C1 segment of cervical spinal cord (tissue), 14 donors: Measurements from ENCODE around the gene SLC32A1.
A peak's percentile ranks its signal among the peaks of the same experiment; 100 is the strongest.

Experiments used
- DNase-seq, 14 donors: peaks; one replicate each; lab custom pipeline; 2025; lab: John Stamatoyannopoulos, UW

SLC32A1 gene

DNA sequence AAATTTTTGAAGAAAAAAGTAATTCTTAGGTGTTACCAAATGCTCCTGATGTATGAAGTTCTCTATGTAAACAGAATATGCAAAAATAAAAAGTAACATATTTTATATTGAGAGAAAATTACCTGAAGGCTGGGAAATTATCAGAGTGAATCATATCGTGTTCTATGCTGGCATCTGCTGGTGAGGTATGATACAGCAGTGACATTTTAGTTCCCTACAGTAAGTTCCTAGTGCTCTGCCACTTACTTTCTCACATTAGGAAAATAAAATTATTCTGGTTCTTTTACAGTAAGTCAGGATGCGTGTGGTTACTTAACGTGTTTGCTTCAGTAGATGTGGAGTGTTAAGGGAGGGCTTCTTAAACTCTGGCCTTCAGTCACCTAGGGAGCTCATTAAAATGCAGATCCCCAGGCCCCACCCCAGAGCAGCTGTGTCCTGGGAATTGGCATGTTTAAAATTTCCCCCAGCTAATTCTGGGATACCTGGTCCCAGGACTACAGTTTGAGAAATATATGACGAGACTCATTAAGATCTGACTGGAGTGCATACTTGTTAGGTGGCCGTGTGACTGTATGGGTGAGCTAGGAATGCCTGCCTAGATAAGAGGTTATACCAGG, 27.2 kb downstream of the SLC32A1 start:
- no peak for DNase-seq

DNA sequence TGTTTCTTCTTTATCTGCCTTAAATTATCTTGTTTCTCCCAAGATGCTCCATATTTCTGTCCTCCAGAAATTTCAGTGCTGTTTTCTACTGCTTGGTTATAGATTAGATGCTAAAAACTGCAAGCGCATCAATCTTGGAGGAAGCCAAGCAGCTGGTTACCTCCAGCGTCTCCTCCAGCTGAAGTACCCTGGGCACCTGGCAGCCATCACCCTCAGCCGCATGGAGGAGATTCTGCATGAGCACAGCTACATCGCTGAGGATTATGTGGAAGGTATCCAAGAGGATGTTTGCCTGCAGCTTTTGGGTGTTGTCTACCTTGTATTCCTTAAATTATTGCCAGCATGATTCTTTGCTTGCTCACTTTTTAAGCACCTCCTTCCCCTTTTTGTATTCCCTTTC, 27.7 kb downstream of the SLC32A1 start:
- DNase-seq = no peak

DNA sequence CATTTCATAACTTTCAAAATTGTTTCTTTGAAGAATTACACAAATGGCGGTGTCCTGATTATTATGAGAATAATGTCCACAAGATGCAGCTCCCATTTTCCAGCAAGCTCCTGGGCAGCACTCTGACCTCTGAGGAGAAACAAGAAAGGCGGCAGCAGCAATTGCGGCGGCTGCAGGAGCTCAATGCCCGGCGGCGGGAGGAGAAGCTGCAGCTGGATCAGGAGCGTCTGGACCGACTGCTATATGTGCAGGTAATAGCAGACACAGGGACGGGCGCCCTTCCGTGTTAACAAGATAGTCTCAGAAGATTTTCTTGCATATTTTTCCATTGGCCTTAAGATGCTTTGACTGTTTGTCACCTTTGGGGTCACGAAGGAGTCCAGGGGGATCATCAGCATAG, 30.6 kb downstream of the SLC32A1 start:
- DNase-seq = no peak

DNA sequence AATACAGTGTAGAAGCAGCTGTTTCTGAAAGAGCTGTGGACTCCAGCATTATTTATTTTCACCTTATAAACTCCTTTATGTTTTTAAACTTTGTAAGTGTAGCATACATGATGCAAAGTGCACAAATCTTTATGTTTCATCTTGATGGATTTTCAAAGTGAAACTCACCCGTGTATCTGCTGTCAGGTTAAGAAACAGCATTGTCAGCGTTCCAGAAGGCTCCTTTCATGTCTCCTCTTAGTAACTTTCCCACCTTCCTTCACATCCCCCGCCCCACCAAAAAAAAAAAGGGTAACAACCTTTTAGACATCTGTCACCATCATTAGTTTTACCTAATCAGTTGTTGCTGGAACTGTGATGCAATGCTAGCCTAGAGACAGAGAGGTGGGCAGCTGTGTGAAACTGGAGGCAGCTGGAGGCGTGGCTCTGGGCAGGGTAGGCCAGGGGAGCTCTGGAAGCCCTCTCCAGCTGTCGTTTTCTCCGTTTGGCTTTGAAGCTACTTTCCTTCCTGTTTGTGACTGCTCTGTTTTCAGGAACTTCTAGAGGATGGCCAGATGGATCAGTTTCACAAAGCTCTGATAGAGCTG, 31.1 kb downstream of the SLC32A1 start:
- no peak for DNase-seq

DNA sequence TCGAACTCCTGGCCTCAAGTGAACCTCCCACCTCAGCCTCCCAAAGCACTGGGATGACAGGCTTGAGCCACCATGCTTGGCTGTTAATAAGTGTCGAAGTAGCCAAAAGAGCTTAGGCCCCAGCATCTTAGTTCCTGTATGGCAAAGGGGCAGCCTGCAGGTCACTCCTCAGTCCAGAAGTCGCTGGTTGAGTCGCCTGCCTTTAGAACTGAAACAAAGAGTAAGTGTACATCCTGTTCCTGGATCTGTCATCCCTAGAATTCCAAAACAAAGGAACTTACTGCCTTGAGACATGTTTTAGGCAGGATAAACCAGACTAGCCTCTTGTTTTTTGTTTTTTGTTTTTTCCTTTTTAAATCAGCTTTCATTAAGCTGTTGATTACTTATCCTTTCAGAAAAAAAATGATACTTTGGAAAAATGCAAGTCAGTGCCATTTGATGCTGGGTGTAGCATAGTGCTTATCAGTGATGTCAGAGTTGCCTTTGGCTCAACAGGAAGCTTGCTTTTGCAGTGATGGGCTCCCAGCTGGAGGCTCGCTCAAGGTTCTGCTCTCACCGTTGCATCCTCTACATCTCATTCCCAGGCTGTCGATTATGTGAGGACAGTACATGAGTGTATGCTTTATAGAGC, 33.0 kb downstream of the SLC32A1 start:
- DNase-seq = no peak

DNA sequence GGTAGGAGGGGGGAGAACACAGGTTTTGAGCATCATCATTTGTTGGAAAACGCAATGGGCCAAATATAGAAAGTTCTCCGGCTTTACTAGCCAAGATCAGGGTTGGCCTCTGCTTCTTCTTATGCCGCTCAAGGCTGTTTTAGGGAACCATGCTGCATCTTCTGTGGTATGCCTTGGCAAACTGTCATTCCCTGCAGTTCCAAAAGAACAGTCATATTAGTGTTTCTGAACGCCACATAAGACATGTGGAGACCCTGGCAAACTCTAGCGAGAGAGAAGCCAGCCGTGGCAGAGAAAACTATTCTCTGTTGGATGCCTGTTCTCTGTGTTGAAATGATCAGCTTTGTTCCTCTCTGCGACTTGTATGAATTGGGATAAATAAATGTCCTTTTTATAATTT, 34.8 kb downstream of the SLC32A1 start:
- peak in 1 of 14 donors; percentile 14 for DNase-seq

DNA sequence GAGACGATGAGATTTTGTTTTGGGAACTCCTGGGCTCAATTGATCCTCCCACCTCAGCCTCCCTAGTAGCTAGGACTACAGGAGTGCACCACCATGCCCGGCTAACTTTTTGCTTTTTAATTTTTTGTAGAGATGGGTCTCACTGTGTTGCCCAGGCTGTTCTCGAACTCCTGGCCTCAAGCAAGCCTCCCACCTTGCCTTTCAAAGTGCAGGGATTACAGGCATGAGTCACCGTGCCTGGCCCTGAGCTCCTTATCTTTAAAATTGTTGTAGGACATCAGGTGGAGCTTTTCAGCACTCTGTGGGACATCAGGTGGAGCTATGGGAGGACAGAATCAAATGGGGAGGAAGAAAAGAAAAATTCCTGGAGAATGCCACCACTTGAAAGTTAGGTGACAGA, 36.7 kb downstream of the SLC32A1 start:
- no peak for DNase-seq

DNA sequence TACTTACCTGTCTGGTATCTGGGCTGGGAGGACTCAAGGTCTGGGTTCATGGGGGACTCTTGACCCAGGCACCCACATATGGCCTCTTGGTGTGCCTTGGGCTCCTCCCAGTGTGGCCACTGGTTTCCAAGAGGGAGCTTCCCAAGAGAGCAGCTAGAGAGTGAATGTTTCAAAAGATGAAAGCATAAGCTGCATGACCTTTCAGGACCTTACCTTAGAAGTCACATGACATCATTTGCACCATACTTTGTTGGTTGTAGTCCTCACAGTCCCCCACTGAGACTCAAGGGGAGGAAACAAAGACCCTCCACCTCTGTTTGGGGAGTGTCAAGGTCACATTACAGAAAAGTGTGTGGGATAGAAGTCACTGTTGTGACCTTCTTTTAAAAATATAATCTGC, 37.9 kb downstream of the SLC32A1 start:
- no peak for DNase-seq

DNA sequence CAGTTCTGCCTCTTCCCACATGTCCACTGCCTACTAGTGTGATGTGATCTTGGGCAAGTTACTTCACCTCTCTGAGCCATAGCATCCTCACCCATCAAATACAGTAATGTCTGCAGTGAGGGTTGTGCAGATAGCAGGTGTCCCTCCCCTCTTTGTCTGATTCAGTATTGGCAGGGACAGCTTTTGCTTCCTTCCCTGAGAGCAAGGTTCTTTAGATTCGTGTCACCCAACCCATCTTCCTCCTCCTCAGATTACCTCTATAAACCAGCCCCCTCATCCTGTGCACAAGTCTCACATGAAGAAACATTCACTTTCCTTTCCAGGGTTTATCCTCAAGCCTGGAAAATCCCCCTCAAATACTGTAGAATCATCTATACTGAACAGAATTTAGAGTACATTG, 39.3 kb downstream of the SLC32A1 start:
- DNase-seq = no peak

DNA sequence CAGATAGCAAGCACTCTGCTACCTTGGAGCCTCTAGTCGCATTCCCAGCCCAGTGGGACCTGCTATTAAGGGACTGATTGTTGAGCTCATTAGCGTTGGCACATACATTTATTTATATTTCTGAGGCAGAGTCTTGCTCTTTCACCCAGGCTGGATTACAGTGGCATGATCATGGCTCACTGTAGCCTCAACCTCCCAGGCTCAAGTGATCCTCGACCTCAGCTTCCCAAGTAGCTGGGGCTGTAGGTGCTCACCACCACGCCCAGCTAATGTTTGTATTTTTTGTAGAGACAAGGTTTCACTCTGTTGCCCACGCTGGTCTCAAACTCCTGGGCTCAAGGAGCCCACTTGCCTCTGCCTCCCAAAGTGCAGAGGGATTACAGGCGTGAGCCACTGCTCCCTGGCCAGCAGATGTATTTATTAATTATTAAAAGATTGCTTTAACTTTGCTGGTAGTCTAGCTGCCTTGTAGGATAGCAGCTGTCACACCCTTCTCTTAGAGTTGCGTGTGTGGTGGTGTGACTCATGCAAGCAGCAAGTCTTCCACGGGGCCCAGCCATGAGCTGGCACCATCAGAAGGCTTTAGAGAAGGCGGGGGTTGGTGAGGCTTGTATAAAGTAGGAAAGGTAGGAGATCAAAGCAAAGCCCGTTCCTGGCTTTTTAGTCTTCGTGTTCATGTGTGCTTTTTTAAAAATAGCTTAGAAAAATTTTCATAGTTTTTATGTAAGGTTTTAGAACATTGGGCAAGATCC, 40.5 kb downstream of the SLC32A1 start:
- no peak for DNase-seq

DNA sequence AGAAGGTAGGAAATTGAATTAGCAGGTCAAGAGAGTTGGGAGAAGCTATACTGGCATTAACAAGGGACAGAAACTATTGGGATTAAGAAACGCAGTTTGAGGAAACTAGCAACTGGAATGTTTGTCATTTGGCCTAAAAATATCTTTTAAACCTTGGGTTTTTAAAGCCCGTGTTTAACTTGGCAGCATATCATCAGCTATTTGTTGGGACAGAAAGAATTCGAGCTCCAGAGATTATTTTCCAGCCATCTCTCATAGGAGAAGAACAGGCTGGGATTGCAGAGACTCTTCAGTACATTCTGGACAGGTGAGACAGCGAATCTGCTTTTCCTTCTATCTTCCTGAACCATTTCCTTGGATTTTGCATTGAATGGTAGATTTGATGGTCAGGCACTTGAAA, 41.8 kb downstream of the SLC32A1 start:
- no peak for DNase-seq

DNA sequence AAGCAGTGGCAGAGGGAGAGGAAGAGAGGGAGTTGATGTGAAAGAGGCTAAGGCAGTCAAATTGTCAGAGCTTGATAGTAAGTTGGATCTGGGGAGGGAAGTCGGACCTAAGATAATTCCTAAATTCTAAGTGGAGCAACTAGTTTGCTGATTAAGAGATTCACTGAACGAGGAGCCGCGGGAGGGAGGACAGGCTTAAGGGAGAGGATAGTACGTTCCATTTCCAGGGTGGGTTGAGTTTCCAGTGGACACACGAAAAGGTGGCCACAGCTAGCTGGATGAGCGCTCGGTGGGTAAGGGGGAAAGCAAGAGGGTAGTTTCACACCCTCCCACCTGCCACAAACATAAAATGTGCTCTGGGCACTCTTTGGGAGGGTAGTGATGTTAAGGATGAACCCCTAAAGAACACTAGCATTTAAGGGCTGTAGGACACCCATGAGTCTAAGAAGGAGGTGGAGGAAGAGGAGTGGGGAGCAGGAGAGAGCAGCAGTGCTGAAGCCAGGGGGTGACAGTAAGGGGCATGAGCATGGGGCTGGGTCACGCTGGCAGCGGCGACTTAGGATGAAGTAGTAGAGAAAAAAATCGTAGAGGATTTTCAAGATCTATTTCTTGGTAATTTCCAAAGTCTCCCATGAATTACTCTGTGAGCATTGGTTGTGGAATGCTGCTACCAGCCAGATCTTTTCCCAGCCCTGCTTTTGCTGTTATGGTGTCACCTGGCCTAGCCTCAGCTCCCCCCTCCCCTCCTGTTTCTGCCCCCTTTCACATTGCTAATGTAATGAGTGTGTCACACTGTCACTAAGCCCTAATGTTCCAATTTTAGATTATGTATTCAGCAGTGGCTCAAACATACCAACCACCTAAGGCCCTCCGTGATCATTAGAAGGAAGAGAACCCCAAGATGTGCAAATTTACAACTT, 45.4 kb downstream of the SLC32A1 start:
- no peak for DNase-seq

DNA sequence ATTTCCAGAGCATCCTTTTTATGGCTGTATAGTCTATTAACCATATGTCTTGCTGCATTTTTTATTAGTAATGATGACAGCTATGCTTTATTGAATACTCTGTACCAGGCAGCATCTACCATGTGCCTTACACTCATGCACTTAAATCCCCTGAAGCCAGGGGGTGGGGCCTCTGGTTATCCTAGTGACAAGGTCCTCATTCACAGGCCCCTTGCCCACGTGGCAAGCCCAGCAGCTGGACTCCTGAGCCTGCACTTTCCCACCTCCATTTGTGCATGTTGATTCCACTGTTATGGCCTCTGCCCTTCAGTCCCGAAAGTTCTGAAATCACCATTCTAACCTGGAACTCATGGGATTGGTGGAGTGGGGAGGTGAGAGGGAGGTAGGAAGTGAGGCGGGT, 46.3 kb downstream of the SLC32A1 start:
- DNase-seq = no peak

DNA sequence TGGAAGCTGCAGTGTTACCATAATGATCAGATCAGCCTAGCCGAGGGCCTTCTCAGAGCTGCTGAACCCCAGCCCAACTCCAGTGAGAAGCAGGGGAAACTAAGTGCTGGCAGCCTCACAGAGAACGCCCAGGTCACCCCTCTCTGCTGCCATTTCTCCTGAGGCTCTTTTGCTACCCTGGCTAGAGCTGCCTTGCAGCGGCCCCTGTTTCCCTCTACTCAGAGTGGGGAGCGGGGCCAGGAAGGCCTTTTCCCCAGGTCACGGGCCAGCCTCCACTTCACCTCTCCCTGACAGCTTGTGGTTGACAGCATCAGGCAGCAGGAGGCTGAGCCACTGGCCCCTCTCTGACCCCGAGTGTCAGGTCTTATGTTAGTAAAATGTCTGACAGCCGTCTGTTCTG, 46.7 kb downstream of the SLC32A1 start:
- no peak for DNase-seq

DNA sequence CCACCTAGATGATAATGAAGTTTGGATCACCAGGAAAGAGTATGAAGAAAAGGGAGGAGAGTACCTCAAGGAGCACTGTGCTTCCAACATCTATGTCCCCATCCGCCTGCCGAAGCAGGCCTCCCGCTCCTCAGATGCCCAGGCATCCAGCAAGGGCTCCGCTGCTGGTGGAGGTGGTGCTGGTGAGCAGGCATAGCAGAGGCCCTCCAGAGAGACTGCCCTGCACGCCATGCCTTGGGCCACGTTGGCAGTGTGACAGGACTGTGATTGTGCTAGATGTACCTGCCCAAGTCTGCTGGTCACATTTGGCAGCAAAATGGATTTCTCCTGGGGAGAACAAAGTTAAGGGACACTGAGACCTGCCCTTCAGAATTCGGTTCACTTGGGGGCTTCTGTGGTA, 47.3 kb downstream of the SLC32A1 start:
- DNase-seq = no peak

DNA sequence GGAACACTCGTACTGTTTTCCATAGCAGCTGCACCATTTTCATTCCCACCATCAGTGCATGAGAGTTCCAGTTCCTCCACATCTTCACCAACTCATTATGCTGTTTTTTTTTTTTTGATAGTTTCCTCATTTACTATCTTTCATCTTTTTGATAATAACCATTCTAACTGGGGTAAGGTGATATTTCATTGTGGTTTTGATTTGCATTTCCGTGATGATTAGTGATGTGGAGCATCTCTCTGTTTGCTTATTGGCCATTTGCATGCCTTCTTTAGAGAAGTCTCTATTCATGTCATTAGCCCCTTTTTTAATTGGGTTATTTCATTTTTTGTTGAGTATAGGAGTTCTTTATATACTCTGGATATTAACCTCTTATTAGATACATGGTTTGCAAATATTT, 49.9 kb downstream of the SLC32A1 start:
- no peak for DNase-seq

DNA sequence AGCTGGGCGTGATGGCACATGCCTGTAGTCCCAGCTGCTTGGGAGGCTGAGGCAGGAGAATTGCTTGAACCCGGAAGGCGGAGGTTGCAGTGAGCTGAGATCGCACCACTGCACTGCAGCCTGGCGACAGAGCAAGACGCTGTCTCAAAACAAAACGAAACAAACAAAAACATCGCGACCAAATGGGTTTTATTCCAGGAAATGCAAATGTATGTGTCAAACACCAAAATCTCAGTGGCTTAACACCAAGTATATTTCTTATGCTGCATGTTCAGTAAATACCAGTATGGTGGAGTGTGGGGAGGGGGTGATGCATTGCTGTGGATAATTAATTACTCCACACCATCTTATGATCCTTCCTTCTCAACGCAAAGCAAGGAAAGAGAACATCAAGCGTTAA, 52.1 kb downstream of the SLC32A1 start:
- no peak for DNase-seq
